Osteocyte (in vitro differentiated cells): ENCODE measurements around the gene CKB. TPM values are rescaled to one million over a fixed set of nuclear protein-coding genes. Genes with fewer than 3 reads are reported as not detected.
"Not testable (repeated sequence)": the region's sequence is repeated elsewhere in the genome, so short reads cannot be mapped to it uniquely, and the experiment has no call there.

Source experiments
- DNase-seq: peaks from one replicate; pipeline ENCODE4 v3.0.0; 2021; ENCODE audit warnings: mixed read lengths; ENCODE audit not compliant: unreplicated experiment; ENCODE audit errors: extremely low spot score
- H3K27ac Mint-ChIP-seq: one replicate; pipeline ENCODE4 v1.8.0; 2021; ENCODE audit warnings: mild to moderate bottlenecking, mixed read lengths; ENCODE audit not compliant: unreplicated experiment
- H3K27me3 Mint-ChIP-seq: one replicate; pipeline ENCODE4 v1.8.0; 2021; ENCODE audit warnings: mixed read lengths; ENCODE audit not compliant: unreplicated experiment
- H3K36me3 Mint-ChIP-seq: one replicate; pipeline ENCODE4 v1.8.0; 2021; ENCODE audit warnings: mixed read lengths; ENCODE audit not compliant: unreplicated experiment
- H3K4me1 Mint-ChIP-seq: one replicate; pipeline ENCODE4 v1.8.0; 2021; ENCODE audit warnings: mixed read lengths; ENCODE audit not compliant: unreplicated experiment
- H3K4me3 Mint-ChIP-seq: one replicate; pipeline ENCODE4 v1.8.0; 2021; ENCODE audit warnings: mild to moderate bottlenecking, moderate library complexity, mixed read lengths; ENCODE audit not compliant: unreplicated experiment
- H3K9me3 Mint-ChIP-seq: one replicate; pipeline ENCODE4 v1.8.0; 2021; ENCODE audit warnings: mixed read lengths; ENCODE audit not compliant: unreplicated experiment
- CTCF ChIP-seq: fragments of 200-600 bp; sonication (generic); IDR thresholded peaks from 2 replicates; pipeline ENCODE4 v1.5.0; 2021; ENCODE audit warnings: antibody characterized with exemption, mild to moderate bottlenecking, moderate library complexity
- total RNA-seq: library from RNA; stranded (reverse); gene quantifications from 2 replicates; pipeline ENCODE4 v1.2.1, GENCODE V29; 2021

Gene CKB
- total RNA-seq, 1 donor from 2014 or later: 25.4 TPM

- Mint-ChIP-seq H3K27ac (peak overlapping the region; percentile 99), H3K36me3 (no peaks in the 10 kb centered on the region), H3K4me3 (peak overlapping the region; percentile 94), H3K27me3 (peaks cover 4% of the 10 kb centered on the region), H3K4me1 (peaks cover 39% of the 10 kb centered on the region), H3K9me3 (no peaks in the 10 kb centered on the region)
- DNase-seq: no peak
- TF ChIP-seq CTCF: no peak
These were observed 4.9 kb upstream of the CKB start for GRCh38 chr14:103527408-103528145.

GRCh38 chr14:103526914-103527248, 4.3 kb upstream of the CKB start:
- Mint-ChIP-seq H3K4me1 (peaks cover 39% of the 10 kb centered on the region), H3K27ac (peak overlapping the region; percentile 62), H3K9me3 (no peaks in the 10 kb centered on the region), H3K36me3 (no peaks in the 10 kb centered on the region), H3K27me3 (peaks cover 4% of the 10 kb centered on the region), H3K4me3 (no peak overlapping the region)
- no peak for DNase-seq
- no peak for TF ChIP-seq CTCF

- Mint-ChIP-seq H3K36me3 (no peaks in the 10 kb centered on the region), H3K4me3 (no peak overlapping the region), H3K9me3 (no peaks in the 10 kb centered on the region), H3K27ac (no peak overlapping the region), H3K4me1 (peaks cover 37% of the 10 kb centered on the region), H3K27me3 (peaks cover 4% of the 10 kb centered on the region)
- no peak for TF ChIP-seq CTCF
- DNase-seq: no peak
These were observed 3.8 kb upstream of the CKB start for GRCh38 chr14:103526247-103526913.

- not testable (repeated sequence) for DNase-seq, H3K4me3 Mint-ChIP-seq, H3K36me3 Mint-ChIP-seq, H3K9me3 Mint-ChIP-seq, H3K27ac Mint-ChIP-seq, H3K27me3 Mint-ChIP-seq
- peaks cover 34% of the 10 kb centered on the region for H3K4me1 Mint-ChIP-seq
These were observed 3.0 kb upstream of the CKB start for GRCh38 chr14:103525430-103526246.

DNA sequence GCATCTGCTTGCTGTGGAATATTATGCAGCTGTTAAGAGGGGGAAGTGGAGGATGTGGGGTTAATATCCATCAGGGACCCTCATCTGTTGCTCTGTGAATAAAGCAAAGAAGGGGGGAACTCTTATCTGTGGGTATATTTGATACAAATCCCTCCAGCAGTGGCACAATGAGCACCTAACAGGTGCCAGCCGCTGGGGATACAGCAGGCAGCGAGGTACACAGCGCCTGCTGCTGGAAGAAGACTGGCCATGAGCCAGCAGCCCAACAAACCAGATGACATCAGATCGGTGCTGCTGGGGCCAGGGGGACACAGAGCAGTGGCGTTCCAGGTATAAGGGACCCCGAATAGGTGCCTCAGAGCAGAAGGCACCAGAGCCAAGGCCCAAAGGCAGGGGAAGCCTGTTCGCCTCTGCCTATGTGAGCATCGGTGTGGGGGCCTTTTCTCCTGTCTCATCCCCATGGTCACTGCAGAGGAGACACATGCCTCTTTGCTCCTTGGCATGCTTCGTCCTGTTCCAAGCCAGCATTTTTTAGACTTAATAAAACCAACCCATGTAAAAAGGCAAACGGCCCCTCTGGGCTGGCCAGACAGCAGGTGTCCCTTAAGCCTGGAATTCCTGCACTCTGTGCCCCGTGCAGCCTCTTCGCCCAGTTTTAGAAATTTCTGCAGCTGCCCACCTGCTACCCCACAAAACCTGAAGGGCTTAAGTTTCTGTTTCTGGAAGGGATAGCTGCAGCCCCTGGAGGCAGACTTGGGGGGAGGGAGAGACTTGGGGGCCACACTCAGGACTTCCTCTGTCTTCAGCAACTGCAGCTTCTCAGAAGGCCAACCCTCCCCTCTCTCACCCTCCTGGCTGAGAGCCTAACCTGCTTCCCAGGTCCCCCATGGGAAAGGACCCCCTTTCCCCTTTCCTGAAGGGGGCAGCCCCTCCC, 1.6 kb upstream of the CKB start:
- TF ChIP-seq CTCF: no peak
- Mint-ChIP-seq H3K4me3 (no peak overlapping the region), H3K27me3 (peaks cover 4% of the 10 kb centered on the region), H3K36me3 (no peaks in the 10 kb centered on the region), H3K27ac (no peak overlapping the region), H3K4me1 (peaks cover 33% of the 10 kb centered on the region), H3K9me3 (no peaks in the 10 kb centered on the region)
- DNase-seq: no peak
